Stimulated activated CD4-positive, alpha-beta T cell treated with anti-CD3 and anti-CD28 coated beads, Interleukin-4, amount 100 ng/mL, for 4 hours (primary cell): ENCODE results near the gene MPP2.
"Not testable (repeated sequence)": the region's sequence is repeated elsewhere in the genome, so short reads cannot be mapped to it uniquely, and the experiment has no call there.

Experiments used
- DNase-seq, 2 experiments: peaks; one replicate each; pipeline ENCODE4 v3.0.0-alpha.2; 2020

The MPP2 gene

GRCh38 chr17:43873815-43874214 is 33.5 kb downstream of the MPP2 start:
- DNase-seq, result no peak

GRCh38 chr17:43873091-43873490 is 34.2 kb downstream of the MPP2 start:
- DNase-seq, result no peak

GRCh38 chr17:43871946-43872690 is 35.2 kb downstream of the MPP2 start:
- DNase-seq, result no peak

- DNase-seq, result not testable (repeated sequence)
Measured at GRCh38 chr17:43869031-43869430, 38.3 kb downstream of the MPP2 start.

GRCh38 chr17:43868226-43868994 is 38.9 kb downstream of the MPP2 start:
- DNase-seq, result no peak

GRCh38 chr17:43864161-43864984 is 43.0 kb downstream of the MPP2 start:
- DNase-seq, result no peak

- no peak for DNase-seq
Measured at GRCh38 chr17:43861960-43862359, 45.4 kb downstream of the MPP2 start.

GRCh38 chr17:43860927-43861622 is 46.3 kb downstream of the MPP2 start:
- DNase-seq, result no peak

GRCh38 chr17:43860077-43860725 is 47.1 kb downstream of the MPP2 start:
- no peak for DNase-seq

GRCh38 chr17:43857957-43858600 is 49.3 kb downstream of the MPP2 start:
- no peak for DNase-seq

- DNase-seq, result no peak
Measured at GRCh38 chr17:43857141-43857540, 50.2 kb downstream of the MPP2 start.

- DNase-seq, result no peak
Measured at GRCh38 chr17:43856141-43856540, 51.2 kb downstream of the MPP2 start.

- DNase-seq, result no peak
Measured at GRCh38 chr17:43855061-43855460, 52.3 kb downstream of the MPP2 start.

GRCh38 chr17:43854498-43854897 is 52.8 kb downstream of the MPP2 start:
- DNase-seq, result no peak

GRCh38 chr17:43853546-43853945 is 53.8 kb downstream of the MPP2 start:
- no peak for DNase-seq

GRCh38 chr17:43852571-43852970 is 54.8 kb downstream of the MPP2 start:
- DNase-seq, result no peak

- no peak for DNase-seq
Measured at GRCh38 chr17:43849116-43849515, 58.2 kb downstream of the MPP2 start.

GRCh38 chr17:43848601-43849000 is 58.7 kb downstream of the MPP2 start:
- DNase-seq, result no peak

GRCh38 chr17:43846963-43847371 is 60.4 kb downstream of the MPP2 start, which contains the start of gene CD300LG:
TSS of gene CD300LG (plus strand) at chr17:43847176. CDS start at chr17:43847217, 41 bp downstream.
- no peak for DNase-seq

GRCh38 chr17:43846221-43846712 is 61.1 kb downstream of the MPP2 start:
- DNase-seq, result peak; percentile 60 to 79

GRCh38 chr17:43845766-43846165 is 61.6 kb downstream of the MPP2 start:
- DNase-seq, result no peak
